Loucy (cell line): ENCODE measurements around the gene APOBEC3H.
A peak's percentile ranks its signal among the peaks of the same experiment; 100 is the strongest.

Source experiments
- H2AFZ ChIP-seq: fragments of 200-600 bp; sonication (generic); 2 replicates; pipeline ENCODE4 v1.6.0; 2016; ENCODE audit warnings: antibody characterized with exemption, mild to moderate bottlenecking, low read length, moderate library complexity
- H3F3A ChIP-seq: fragments of 200-600 bp; 2 replicates; pipeline ENCODE4 v1.6.0; 2016; ENCODE audit warnings: antibody characterized with exemption, low read depth, mild to moderate bottlenecking
- H3K27me3 ChIP-seq: fragments of 200-600 bp; sonication (generic); 2 replicates; pipeline ENCODE4 v1.6.1; 2014; ENCODE audit warnings: low read length, mild to moderate bottlenecking; ENCODE audit not compliant: insufficient read depth, poor library complexity, severe bottlenecking
- H3K36me3 ChIP-seq: fragments of 200-600 bp; sonication (generic); 2 replicates; pipeline ENCODE4 v1.6.1; 2016; ENCODE audit warnings: low read length; ENCODE audit not compliant: insufficient read depth
- H3K4me1 ChIP-seq: fragments of 200-600 bp; sonication (generic); 2 replicates; pipeline ENCODE4 v1.5.1; 2014; ENCODE audit warnings: low read length, mild to moderate bottlenecking; ENCODE audit not compliant: insufficient read depth, poor library complexity, severe bottlenecking
- H3K4me2 ChIP-seq: fragments of 200-600 bp; sonication (generic); 2 replicates; pipeline ENCODE4 v1.6.0; 2014; ENCODE audit warnings: antibody characterized with exemption, low read length, low read depth, mild to moderate bottlenecking; ENCODE audit not compliant: poor library complexity, severe bottlenecking
- H3K4me3 ChIP-seq: fragments of 200-600 bp; sonication (generic); 2 replicates; pipeline ENCODE4 v1.5.1; 2014; ENCODE audit warnings: low read length, mild to moderate bottlenecking, mixed read lengths; ENCODE audit not compliant: poor library complexity, severe bottlenecking
- H3K79me2 ChIP-seq: fragments of 200-600 bp; sonication (generic); 2 replicates; pipeline ENCODE4 v1.6.1; 2014; ENCODE audit warnings: low read length; ENCODE audit not compliant: insufficient read depth
- H3K9ac ChIP-seq: fragments of 200-600 bp; sonication (generic); 2 replicates; pipeline ENCODE4 v1.6.0; 2014; ENCODE audit warnings: mild to moderate bottlenecking, low read depth, low read length, moderate library complexity; ENCODE audit not compliant: poor library complexity, severe bottlenecking
- H3K9me2 ChIP-seq: fragments of 200-600 bp; sonication (generic); replicated peaks from 2 replicates; pipeline ENCODE4 v1.6.1; 2016; ENCODE audit warnings: low read depth, low read length, mixed read lengths
- H3K9me3 ChIP-seq: fragments of 200-600 bp; sonication (generic); 2 replicates; pipeline ENCODE4 v1.6.1; 2014; ENCODE audit warnings: mild to moderate bottlenecking, antibody characterized with exemption, low read length, low read depth; ENCODE audit not compliant: insufficient read depth
- H4K20me1 ChIP-seq: fragments of 200-600 bp; sonication (generic); 2 replicates; pipeline ENCODE4 v1.6.0; 2014; ENCODE audit warnings: antibody characterized with exemption, low read length, mild to moderate bottlenecking; ENCODE audit not compliant: insufficient read depth, poor library complexity, severe bottlenecking
- EZH2phosphoT487 ChIP-seq: fragments of 200-600 bp; IDR thresholded peaks from 2 replicates; pipeline ENCODE4 v1.6.1; 2018; ENCODE audit warnings: antibody characterized with exemption, mild to moderate bottlenecking, moderate library complexity, borderline replicate concordance
- TF ChIP-seq, protein P1 (sequence below): fragments of 200-600 bp; sonication (generic); conservative IDR thresholded peaks from 2 replicates; pipeline ENCODE4 v1.5.1; 2014; ENCODE audit warnings: mild to moderate bottlenecking, antibody characterized with exemption, low read length

APOBEC3H gene

DNA sequence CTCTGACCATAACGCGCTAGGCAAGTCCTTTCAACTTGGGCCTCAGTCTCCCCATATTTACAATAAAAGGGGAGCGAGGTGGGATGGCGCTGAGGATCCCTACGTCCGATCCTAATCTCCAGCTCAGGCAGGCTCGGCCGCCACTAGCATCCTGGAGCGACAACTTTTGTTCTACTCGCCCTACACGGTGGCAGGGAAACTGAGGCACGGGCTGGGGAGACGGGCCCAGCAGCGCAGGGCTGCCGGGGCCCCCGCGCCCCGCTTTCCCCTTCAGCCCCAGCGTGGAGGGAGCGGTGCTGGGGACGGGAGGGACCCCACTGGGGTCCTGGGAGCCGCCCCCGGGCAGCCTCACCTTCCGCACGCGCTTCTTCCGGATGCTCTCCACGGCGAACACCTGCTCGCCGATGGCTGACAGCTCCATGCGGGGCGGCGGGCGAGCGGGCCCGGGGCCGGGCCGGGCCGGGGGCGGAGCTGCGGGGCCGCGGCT lies 55.0 kb downstream of the APOBEC3H start:
- Histone ChIP-seq H2AFZ (no peak overlapping the region), H3K4me1 (peaks cover 5% of the 10 kb centered on the region), H3K9me2 (no peaks in the 10 kb centered on the region), H4K20me1 (no peaks in the 10 kb centered on the region), H3K79me2 (no peaks in the 10 kb centered on the region), H3K27me3 (no peaks in the 10 kb centered on the region), H3K9me3 (no peaks in the 10 kb centered on the region), H3K4me2 (peak overlapping the region; percentile 61), H3K4me3 (peak overlapping the region; percentile 79), H3F3A (no peaks in the 10 kb centered on the region; the same call in 1 of the 2 replicates), H3K36me3 (no peaks in the 10 kb centered on the region), H3K9ac (peak overlapping the region; percentile 54)
- TF ChIP-seq, protein P1, sequence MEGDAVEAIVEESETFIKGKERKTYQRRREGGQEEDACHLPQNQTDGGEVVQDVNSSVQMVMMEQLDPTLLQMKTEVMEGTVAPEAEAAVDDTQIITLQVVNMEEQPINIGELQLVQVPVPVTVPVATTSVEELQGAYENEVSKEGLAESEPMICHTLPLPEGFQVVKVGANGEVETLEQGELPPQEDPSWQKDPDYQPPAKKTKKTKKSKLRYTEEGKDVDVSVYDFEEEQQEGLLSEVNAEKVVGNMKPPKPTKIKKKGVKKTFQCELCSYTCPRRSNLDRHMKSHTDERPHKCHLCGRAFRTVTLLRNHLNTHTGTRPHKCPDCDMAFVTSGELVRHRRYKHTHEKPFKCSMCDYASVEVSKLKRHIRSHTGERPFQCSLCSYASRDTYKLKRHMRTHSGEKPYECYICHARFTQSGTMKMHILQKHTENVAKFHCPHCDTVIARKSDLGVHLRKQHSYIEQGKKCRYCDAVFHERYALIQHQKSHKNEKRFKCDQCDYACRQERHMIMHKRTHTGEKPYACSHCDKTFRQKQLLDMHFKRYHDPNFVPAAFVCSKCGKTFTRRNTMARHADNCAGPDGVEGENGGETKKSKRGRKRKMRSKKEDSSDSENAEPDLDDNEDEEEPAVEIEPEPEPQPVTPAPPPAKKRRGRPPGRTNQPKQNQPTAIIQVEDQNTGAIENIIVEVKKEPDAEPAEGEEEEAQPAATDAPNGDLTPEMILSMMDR: no peak
- TF ChIP-seq EZH2phosphoT487: no peak

DNA sequence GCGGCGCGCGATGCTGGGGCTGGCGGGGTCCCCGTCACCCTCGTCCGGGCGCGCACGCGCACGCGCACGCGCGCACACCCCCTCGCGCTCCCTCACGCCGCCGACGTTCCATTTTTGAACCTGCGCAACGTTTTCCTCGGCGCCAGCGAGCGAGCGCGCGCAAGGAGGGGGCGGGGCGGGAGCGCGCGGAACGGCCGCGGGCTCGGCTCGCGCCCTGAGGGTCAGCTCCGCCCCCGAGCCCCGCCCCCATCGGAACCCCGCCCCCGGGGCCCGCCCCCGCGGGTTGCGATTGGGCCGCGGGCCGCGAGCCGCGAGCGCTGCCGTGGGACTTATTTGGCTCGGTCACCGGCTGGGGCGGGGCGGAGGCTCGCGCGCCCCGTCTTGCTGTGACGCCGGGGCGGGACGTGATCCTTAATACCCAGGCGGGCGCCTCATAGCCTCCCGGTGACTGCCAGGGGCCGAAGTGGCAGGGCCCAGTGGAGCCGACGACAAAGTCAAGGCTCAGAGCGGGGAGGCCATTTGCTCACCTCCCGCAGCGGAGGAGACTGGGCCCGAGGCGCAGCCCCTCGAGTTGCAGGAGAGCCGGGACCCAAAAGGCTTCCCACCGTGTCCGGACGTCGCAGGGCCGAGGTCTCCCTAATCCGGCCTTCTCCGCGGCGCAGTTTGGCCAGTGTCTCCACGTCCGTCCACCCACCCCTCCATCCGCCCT lies 55.6 kb downstream of the APOBEC3H start, which contains the start of gene CBX7:
CBX7 (minus strand) TSS at position 170 of the 709 bp plus-strand sequence. CDS start 236 bp downstream, outside the sequence.
- Histone ChIP-seq H4K20me1 (no peaks in the 10 kb centered on the region), H3K4me3 (peak within 1 kb of the TSS; percentile 79), H3K9ac (peak within 1 kb of the TSS; percentile 54), H3K27me3 (peaks cover 1% of the 10 kb centered on the region), H3K4me2 (peak within 1 kb of the TSS; percentile 72), H3K9me2 (no peaks in the 10 kb centered on the region), H3K36me3 (no peaks in the 10 kb centered on the region), H3K4me1 (peaks cover 5% of the 10 kb centered on the region), H2AFZ (peak within 1 kb of the TSS; percentile 89), H3K79me2 (no peaks in the 10 kb centered on the region), H3K9me3 (no peaks in the 10 kb centered on the region), H3F3A (no peaks in the 10 kb centered on the region; the same call in 1 of the 2 replicates)
- TF ChIP-seq EZH2phosphoT487: no peak

DNA sequence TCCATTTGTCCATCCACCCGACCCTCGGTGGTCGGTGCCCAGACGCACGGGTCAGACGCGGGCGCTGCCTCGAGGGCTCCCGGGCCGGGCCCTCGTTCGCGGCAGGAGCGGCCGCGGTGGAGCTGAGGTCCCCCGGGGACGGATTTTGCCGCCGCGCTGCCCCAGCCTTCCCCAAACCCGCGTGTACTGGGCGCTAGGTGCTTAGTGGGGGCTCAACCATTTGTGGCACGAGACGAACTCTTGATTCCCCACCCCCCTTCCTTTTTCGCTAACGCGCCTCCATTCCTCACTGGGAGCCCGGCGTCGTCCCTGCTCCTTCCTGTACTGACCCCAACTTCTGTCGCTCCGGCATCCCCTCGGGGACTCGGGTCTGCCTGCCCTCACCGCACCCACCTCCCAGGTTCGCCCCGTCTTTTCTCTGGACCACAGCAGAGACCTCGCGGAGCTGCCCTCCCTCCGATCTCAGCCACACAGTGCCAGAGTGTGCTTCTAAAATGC lies 56.2 kb downstream of the APOBEC3H start:
- Histone ChIP-seq H3K79me2 (no peaks in the 10 kb centered on the region), H3K9ac (peak overlapping the region; percentile 54), H3K9me3 (no peaks in the 10 kb centered on the region), H3K9me2 (no peaks in the 10 kb centered on the region), H3K4me2 (peak overlapping the region; percentile 72), H3K36me3 (no peaks in the 10 kb centered on the region), H2AFZ (peak overlapping the region; percentile 89), H4K20me1 (no peaks in the 10 kb centered on the region), H3K4me1 (peaks cover 5% of the 10 kb centered on the region), H3F3A (no peaks in the 10 kb centered on the region; the same call in 1 of the 2 replicates), H3K4me3 (peak overlapping the region; percentile 79), H3K27me3 (peaks cover 5% of the 10 kb centered on the region)
- TF ChIP-seq, protein P1: no peak
- no peak for TF ChIP-seq EZH2phosphoT487
